SH-SY5Y (cell line): ENCODE data around the gene MLLT6.

ENCODE experiments used
- GATA2 ChIP-seq: IDR thresholded peaks from 2 replicates; pipeline ENCODE4 v1.6.1; 2011; ENCODE audit warnings: mild to moderate bottlenecking, low read depth, low read length
- GATA3 ChIP-seq: IDR thresholded peaks from 2 replicates; pipeline ENCODE4 v1.6.1; 2011; ENCODE audit warnings: low read depth, mild to moderate bottlenecking, low read length, moderate library complexity

- no peak for TF ChIP-seq GATA3
- TF ChIP-seq GATA2 = no peak
These were observed 17.8 kb upstream of the MLLT6 start for GRCh38 chr17:38687286-38687685.
